ENCODE measurements around the gene NEK6. TPM values are rescaled to one million over a fixed set of nuclear protein-coding genes. Genes with fewer than 3 reads are reported as not detected.

The NEK6 gene
- total and polyA plus RNA-seq, 9 of the 15 experiments (the other 6 are each of a cell fraction or from before 2014, with no cell fraction given) = 3.1 to 19.0 (median 8.4) TPM

GRCh38 chr9:124327491-124327890 lies 69.7 kb downstream of the NEK6 start:
- in situ Hi-C loops (cut with MboI) (no loop called here), intact Hi-C loops (cut with micrococcal nuclease) (no loop called here)
- POLR2A ChIA-PET = interaction anchor here (0.5 to 1.2 kb wide), 5 partner anchors 14 to 289 kb away, joined by 3 to 4 read pairs (median 3); no protein-coding TSS in a partner anchor
- Histone ChIP-seq H3K36me3 (ENCODE audit: control insufficient read depth, insufficient read depth, low read length) (no peaks in the 10 kb centered on the region; the same call in 2 of the 3 replicates), H3K9ac (ENCODE audit: insufficient read depth in 1 of 2, low read depth in 2 of 2, low read length in 2 of 2) (no peak overlapping the region; a peak in 1 of 4 replicates), H3K27ac (ENCODE audit: extremely low read depth, low read depth, low read length) (no peak overlapping the region), H3K79me2 (ENCODE audit: control insufficient read depth, insufficient read depth, low read length) (no peaks in the 10 kb centered on the region), H3K9me3 (replicated peaks; ENCODE audit: control insufficient read depth, insufficient read depth, low read depth, low read length) (no peaks in the 10 kb centered on the region), H3K27me3 (ENCODE audit: control insufficient read depth in 2 of 2, insufficient read depth in 2 of 2, low read length in 2 of 2) (no peaks in the 10 kb centered on the region), H3K4me3 (no peak overlapping the region), H3K4me1 (replicated peaks in 1 of 2; ENCODE audit: control insufficient read depth in 2 of 2, insufficient read depth in 2 of 2, low read length in 2 of 2) (peaks cover 7 to 14% of the 10 kb centered on the region in 2 experiments), H3K9me1 (ENCODE audit: control insufficient read depth, insufficient read depth, low read length) (no peaks in the 10 kb centered on the region), H4K20me1 (replicated peaks; ENCODE audit: control insufficient read depth, insufficient read depth, low read length) (no peaks in the 10 kb centered on the region), H3K4me2 (ENCODE audit: insufficient read depth, low read length) (no peak overlapping the region), H2AFZ (ENCODE audit: low read depth, low read length) (no peak overlapping the region)
- no peak for ATAC-seq
- DNase-seq (ENCODE audit: extremely low read depth in 1 of 4, low spot score in 3 of 4) = no peak
- TF ChIP-seq ZNF121 (CRISPR knock-in tag; conservative IDR thresholded peaks at IDR 0.05) = no peak
- TF ChIP-seq ZNF518B (CRISPR knock-in tag; IDR thresholded peaks at IDR 0.05) = no peak
- TF ChIP-seq PREB (CRISPR knock-in tag; IDR thresholded peaks at IDR 0.05) = no peak
- no peak for FAIRE-seq
- CTCF ChIA-PET (ENCODE audit: low intra/inter-chr PET ratio) = no interaction called here
- no TSS peak for BruUV-seq (replicated peaks)
- 59% methylated on average over 7 of the region's 9 CpGs for WGBS (ENCODE audit: insufficient coverage, low coverage, missing lambda C conversion rate)

All from K562 (cell line).